Natural killer cell (primary cell): ENCODE measurements around the gene KEAP1. TPM values are rescaled to one million over a fixed set of nuclear protein-coding genes. Genes with fewer than 3 reads are reported as not detected.

Experiments used
- ATAC-seq, 3 donors: fragments of 150-1000 bp in 2 of 3; fragments of 200-7000 bp in 1 of 3; cut with Tn5 transposase; 1 replicate in 1 of 3; 2 replicates in 2 of 3; pipeline ENCODE4 v1.10.0; 2021; ENCODE audit warnings: mild to moderate bottlenecking in 2 of 3, moderate library complexity in 2 of 3
- DNase-seq, 2 donors: peaks; one replicate each; pipeline versions ENCODE4 v3.0.0 to v3.0.0-alpha.2; 2013 to 2021; ENCODE audit warnings: mixed read lengths in 1 of 2
- H3K27ac ChIP-seq: one replicate; pipeline ENCODE4 v1.5.1; 2013; ENCODE audit warnings: mild to moderate bottlenecking, low read length
- H3K27me3 ChIP-seq: one replicate; pipeline ENCODE4 v1.6.1; 2013; ENCODE audit warnings: low read length; ENCODE audit not compliant: control insufficient read depth, insufficient read depth
- H3K36me3 ChIP-seq: one replicate; pipeline ENCODE4 v1.6.1; 2013; ENCODE audit warnings: low read length; ENCODE audit not compliant: control insufficient read depth, insufficient read depth
- H3K4me1 ChIP-seq: one replicate; pipeline ENCODE4 v1.6.1; 2013; ENCODE audit warnings: low read length; ENCODE audit not compliant: control insufficient read depth, insufficient read depth
- H3K4me3 ChIP-seq: one replicate; pipeline ENCODE4 v1.5.1; 2013; ENCODE audit warnings: low read length
- H3K9me3 ChIP-seq: one replicate; pipeline ENCODE4 v1.6.1; 2013; ENCODE audit warnings: low read length; ENCODE audit not compliant: control insufficient read depth, insufficient read depth
- H3K27ac Mint-ChIP-seq, 2 donors: one replicate each; pipeline ENCODE4 v1.8.0; 2022; ENCODE audit warnings: mild to moderate bottlenecking in 2 of 2, mixed read lengths in 2 of 2, moderate library complexity in 1 of 2
- H3K27me3 Mint-ChIP-seq, 2 donors: one replicate each; pipeline ENCODE4 v1.8.0; 2022; ENCODE audit warnings: low read depth in 2 of 2, mixed read lengths in 2 of 2
- H3K36me3 Mint-ChIP-seq: one replicate; pipeline ENCODE4 v1.8.0; 2022; ENCODE audit warnings: mixed read lengths
- H3K4me1 Mint-ChIP-seq, 2 donors: one replicate each; pipeline ENCODE4 v1.8.0; 2022; ENCODE audit warnings: mixed read lengths in 2 of 2
- H3K4me3 Mint-ChIP-seq: one replicate; pipeline ENCODE4 v1.8.0; 2022; ENCODE audit warnings: mild to moderate bottlenecking, moderate library complexity, mixed read lengths
- H3K9me3 Mint-ChIP-seq, 2 donors: one replicate each; pipeline ENCODE4 v1.8.0; 2022; ENCODE audit warnings: mixed read lengths in 2 of 2
- WGBS: methylation state at CpG from one replicate; pipeline ENCODE4 v1.1.7; 2013; ENCODE audit warnings: missing lambda C conversion rate; ENCODE audit not compliant: insufficient coverage; 5-methylcytosine and 5-hydroxymethylcytosine counted together
- intact Hi-C: fragments of 100-400 bp; cut with micrococcal nuclease; formaldehyde crosslinking; loops from one replicate; pipeline ENCODE4 v1.14.2; 2022
- total RNA-seq, 4 donors: library from RNA; stranded (reverse); fragments of 120-200 nt in 1 of 4; gene quantifications; one replicate each; pipeline versions ENCODE4 v1.2.3 to v1.2.4, GENCODE V29; 2013 to 2022
- TF ChIP-seq, protein P1 (sequence below): fragments of 200-600 bp; IDR thresholded peaks from one replicate; pipeline ENCODE4 v1.8.0; 2022; ENCODE audit warnings: antibody characterized with exemption

The KEAP1 gene
- total RNA-seq, 3 donors from 2014 or later (not counting 1 experiment from before 2014, with no cell fraction given), result 28.1 to 39.4 (median 34.6) TPM

DNA sequence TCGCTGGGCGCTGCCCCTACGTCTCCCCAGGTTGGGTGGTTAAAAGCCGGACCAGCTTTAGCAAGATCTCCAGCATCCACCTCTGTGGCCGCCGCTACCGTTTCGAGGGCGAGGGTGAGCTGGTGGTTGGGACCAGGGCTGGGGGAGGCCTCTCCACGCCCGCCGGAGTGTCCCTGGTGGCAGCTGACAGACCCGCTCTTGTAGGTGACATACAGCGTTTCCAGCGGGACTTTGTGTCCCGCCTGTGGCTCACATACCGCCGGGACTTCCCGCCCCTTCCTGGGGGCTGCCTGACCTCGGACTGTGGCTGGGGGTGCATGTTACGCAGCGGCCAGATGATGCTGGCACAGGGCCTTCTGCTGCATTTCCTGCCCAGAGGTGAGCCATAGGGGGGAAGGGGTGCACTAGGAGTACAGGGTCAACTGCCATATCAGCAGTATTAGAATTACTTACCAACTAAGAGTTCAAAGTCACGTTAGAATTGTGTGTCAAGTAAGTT lies 41.6 kb upstream of the KEAP1 start:
- Mint-ChIP-seq H3K9me3 (no peaks in the 10 kb centered on the region), H3K27me3 (no peaks in the 10 kb centered on the region), H3K27ac (peak overlapping the region; percentile 85), H3K4me3 (peak overlapping the region; percentile 91), H3K4me1 (peaks cover 14 to 27% of the 10 kb centered on the region in 2 donors), H3K36me3 (no peaks in the 10 kb centered on the region)
- 26% methylated on average over 23 of the region's 23 CpGs for WGBS
- H3K27me3 ChIP-seq, result no peaks in the 10 kb centered on the region
- H3K9me3 ChIP-seq, result no peaks in the 10 kb centered on the region
- ATAC-seq (peak in 2 of 3 donors; percentile 8 to 17), DNase-seq (peak in 1 of 2 donors; percentile 39)
- peaks cover 32% of the 10 kb centered on the region for H3K4me1 ChIP-seq
- intact Hi-C loops, result no loop called here
- TF ChIP-seq, protein P1, sequence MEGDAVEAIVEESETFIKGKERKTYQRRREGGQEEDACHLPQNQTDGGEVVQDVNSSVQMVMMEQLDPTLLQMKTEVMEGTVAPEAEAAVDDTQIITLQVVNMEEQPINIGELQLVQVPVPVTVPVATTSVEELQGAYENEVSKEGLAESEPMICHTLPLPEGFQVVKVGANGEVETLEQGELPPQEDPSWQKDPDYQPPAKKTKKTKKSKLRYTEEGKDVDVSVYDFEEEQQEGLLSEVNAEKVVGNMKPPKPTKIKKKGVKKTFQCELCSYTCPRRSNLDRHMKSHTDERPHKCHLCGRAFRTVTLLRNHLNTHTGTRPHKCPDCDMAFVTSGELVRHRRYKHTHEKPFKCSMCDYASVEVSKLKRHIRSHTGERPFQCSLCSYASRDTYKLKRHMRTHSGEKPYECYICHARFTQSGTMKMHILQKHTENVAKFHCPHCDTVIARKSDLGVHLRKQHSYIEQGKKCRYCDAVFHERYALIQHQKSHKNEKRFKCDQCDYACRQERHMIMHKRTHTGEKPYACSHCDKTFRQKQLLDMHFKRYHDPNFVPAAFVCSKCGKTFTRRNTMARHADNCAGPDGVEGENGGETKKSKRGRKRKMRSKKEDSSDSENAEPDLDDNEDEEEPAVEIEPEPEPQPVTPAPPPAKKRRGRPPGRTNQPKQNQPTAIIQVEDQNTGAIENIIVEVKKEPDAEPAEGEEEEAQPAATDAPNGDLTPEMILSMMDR, result no peak
- H3K4me3 ChIP-seq, result peak overlapping the region; percentile 74
- peaks cover 24% of the 10 kb centered on the region for H3K36me3 ChIP-seq
- H3K27ac ChIP-seq, result peak overlapping the region; percentile 5

DNA sequence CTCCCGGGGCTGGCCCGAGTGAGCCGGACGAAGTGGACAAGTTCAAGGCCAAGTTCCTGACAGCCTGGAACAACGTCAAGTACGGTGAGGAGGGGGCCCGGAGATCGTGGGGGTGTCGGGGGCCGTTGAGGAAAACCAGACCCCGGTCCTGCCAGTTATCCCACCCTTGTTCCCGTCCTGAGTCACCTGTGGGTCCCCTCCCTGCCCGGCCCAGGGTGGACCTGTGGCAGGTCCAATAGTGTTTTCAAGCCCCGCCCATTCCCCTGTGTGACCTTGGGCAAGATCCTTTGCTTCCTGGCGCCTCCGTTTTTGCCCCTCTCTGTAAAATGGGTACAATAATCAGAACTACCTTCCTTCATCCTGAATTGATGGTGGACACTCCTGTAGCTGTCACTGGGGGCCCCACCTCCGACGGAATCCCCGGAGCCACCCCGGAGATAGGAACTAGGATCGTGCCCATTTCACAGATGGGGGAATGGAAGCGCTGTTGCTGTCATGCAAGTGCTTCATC lies 41.1 kb upstream of the KEAP1 start:
- H3K27me3 Mint-ChIP-seq, result no peaks in the 10 kb centered on the region
- no peaks in the 10 kb centered on the region for H3K9me3 ChIP-seq
- H3K9me3 Mint-ChIP-seq, result no peaks in the 10 kb centered on the region
- peak in 1 of 2 donors; percentile 44 for DNase-seq
- H3K27ac ChIP-seq, result peak overlapping the region; percentile 55
- H3K36me3 ChIP-seq, result peaks cover 20% of the 10 kb centered on the region
- ATAC-seq, result peak; percentile 11 to 34 (median 16)
- TF ChIP-seq, protein P1, result no peak
- peak overlapping the region; percentile 74 for H3K4me3 ChIP-seq
- peak overlapping the region; percentile 85 for H3K27ac Mint-ChIP-seq
- H3K36me3 Mint-ChIP-seq, result no peaks in the 10 kb centered on the region
- peak overlapping the region; percentile 91 for H3K4me3 Mint-ChIP-seq
- peaks cover 14 to 27% of the 10 kb centered on the region in 2 donors for H3K4me1 Mint-ChIP-seq
- peaks cover 33% of the 10 kb centered on the region for H3K4me1 ChIP-seq
- no peaks in the 10 kb centered on the region for H3K27me3 ChIP-seq
- intact Hi-C loops, result no loop called here
- 24% methylated on average over 22 of the region's 22 CpGs for WGBS

DNA sequence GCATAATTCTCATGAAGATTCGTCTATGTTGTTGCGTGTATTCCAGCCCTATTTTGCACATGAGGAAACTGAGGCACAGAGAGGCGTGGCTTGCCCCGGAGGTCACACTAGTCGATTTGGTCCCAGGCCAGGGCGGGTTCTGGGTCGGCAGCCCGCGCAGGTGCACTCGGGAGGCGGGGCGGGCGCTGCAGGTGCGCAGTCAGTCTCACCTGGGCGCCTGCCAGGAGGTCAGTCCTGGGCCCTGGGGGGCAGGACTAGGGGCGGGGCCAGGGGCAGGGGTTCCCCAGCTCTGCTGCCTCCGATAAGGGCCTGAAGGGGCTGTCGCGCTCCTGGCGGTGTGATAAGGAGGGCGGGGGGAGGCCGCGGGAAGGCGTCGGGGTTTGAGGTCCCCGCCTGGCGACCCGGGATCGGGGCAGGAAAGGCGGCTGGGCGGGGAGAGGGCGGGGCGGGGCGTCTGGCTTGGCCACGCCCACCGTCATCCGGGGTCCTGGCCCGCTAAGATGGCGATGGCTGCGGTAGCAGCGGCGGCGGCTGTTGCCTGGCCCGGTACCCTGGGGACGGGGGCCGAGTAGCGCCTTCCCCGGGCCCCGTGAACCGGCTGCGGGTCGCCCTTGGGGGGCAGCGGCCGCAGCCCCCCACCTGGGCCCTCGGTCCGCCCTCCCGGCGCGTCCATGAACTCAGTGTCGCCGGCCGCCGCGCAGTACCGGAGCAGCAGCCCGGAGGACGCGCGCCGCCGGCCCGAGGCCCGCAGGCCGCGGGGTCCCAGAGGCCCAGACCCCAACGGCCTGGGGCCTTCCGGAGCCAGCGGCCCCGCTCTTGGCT lies 40.5 kb upstream of the KEAP1 start, which contains the start of gene ATG4D:
Gene ATG4D (plus strand): TSS at position 485 of the 822 bp plus-strand sequence. CDS start 187 bp downstream, at position 672.
- ATAC-seq (peak; percentile 83 to 90 (median 85)), DNase-seq (peak; percentile 79 to 91)
- Histone ChIP-seq H3K27ac (peak within 1 kb of the TSS; percentile 62), H3K4me3 (peak within 1 kb of the TSS; percentile 74), H3K27me3 (no peaks in the 10 kb centered on the region), H3K4me1 (peaks cover 38% of the 10 kb centered on the region), H3K36me3 (peaks cover 15% of the 10 kb centered on the region), H3K9me3 (no peaks in the 10 kb centered on the region)
- intact Hi-C loops, result no loop called here
- TF ChIP-seq, protein P1, result no peak
- H3K4me1 Mint-ChIP-seq, result peaks cover 18 to 33% of the 10 kb centered on the region in 2 donors
- no peaks in the 10 kb centered on the region for H3K9me3 Mint-ChIP-seq
- H3K27me3 Mint-ChIP-seq, result no peaks in the 10 kb centered on the region
- H3K27ac Mint-ChIP-seq, result peak within 1 kb of the TSS; percentile 85
- H3K36me3 Mint-ChIP-seq, result no peaks in the 10 kb centered on the region
- peak within 1 kb of the TSS; percentile 91 for H3K4me3 Mint-ChIP-seq
- 1% methylated on average over 79 of the region's 79 CpGs for WGBS
